Measurements from ENCODE around the gene NNMT. TPM values are rescaled to one million over a fixed set of nuclear protein-coding genes. Genes with fewer than 3 reads are reported as not detected.
A peak's percentile ranks its signal among the peaks of the same experiment; 100 is the strongest.

The NNMT gene
- total and polyA plus RNA-seq, 2 donors (not counting 3 experiments of a cell fraction or from before 2014, with no cell fraction given) = 330 to 454 TPM

DNA sequence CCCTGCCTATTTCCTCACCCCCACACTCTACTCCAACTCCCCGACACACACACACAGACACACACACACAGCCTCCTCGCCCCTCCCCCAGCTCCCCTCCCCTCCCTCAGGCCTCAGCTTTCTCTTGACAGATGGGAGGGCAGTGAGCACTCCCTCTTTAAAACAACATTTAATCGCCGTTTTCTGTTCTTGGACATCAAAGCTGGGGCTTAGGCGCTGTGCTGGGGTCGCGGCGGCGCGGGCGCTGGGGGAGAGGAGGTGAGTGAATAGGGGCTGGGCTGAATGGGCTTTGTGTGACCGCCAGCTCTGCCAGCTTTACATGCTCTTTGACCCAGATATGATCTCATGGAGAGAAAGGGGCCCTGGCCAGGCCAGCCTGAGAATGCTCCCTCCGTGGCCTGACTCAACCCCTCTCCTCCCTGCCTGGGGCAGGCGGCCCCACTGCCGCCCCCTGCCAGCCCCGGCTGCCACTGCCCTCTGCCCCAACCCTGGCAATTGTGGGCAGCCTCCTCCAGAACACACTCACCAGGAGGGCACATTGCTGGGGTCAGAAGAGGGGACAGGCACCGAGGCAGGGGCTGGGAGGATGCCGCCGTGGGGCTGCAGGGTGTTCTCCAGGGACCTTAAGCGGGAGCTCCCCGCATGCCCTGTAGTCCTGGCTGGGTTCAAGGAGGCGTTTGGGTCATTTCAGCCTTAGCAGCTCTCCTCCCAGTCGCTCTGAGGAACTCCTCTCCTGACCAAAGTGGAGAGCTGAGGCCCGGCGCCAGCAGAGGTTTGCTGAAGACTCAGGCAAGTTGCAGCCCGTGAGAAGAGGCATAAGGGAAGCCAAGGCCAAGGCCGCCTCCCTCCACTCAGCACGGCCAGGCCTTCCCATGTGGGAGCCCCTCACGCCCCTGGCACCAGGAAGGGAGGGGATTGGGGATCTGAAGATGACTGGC, 38.3 kb upstream of the NNMT start:
- H3K9me1 ChIP-seq (replicated peaks; ENCODE audit: control insufficient read depth, extremely low read depth, insufficient read depth, low read length) = no peaks in the 10 kb centered on the region
- no peak overlapping the region for H3K4me3 ChIP-seq (replicated peaks in 1 of 3; ENCODE audit: insufficient read depth in 1 of 3, low read depth in 1 of 3, low read length in 3 of 3)
- POLR2A ChIA-PET = no interaction called here
- no peak overlapping the region for H3K4me2 ChIP-seq (ENCODE audit: insufficient read depth, low read length)
- CTCF ChIA-PET = interaction anchor here (0.8 to 11.9 kb wide), 11 partner anchors 9 to 362 kb away, joined by 3 to 539 read pairs (median 51); partner anchors contain the start of gene ZBTB16
- H3K79me2 ChIP-seq (ENCODE audit: control insufficient read depth, insufficient read depth, low read length) = no peaks in the 10 kb centered on the region
- BruUV-seq (replicated peaks) = no TSS peak
- TF ChIP-seq, protein P1, sequence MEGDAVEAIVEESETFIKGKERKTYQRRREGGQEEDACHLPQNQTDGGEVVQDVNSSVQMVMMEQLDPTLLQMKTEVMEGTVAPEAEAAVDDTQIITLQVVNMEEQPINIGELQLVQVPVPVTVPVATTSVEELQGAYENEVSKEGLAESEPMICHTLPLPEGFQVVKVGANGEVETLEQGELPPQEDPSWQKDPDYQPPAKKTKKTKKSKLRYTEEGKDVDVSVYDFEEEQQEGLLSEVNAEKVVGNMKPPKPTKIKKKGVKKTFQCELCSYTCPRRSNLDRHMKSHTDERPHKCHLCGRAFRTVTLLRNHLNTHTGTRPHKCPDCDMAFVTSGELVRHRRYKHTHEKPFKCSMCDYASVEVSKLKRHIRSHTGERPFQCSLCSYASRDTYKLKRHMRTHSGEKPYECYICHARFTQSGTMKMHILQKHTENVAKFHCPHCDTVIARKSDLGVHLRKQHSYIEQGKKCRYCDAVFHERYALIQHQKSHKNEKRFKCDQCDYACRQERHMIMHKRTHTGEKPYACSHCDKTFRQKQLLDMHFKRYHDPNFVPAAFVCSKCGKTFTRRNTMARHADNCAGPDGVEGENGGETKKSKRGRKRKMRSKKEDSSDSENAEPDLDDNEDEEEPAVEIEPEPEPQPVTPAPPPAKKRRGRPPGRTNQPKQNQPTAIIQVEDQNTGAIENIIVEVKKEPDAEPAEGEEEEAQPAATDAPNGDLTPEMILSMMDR (IDR thresholded peaks at IDR 0.05; ENCODE audit: extremely low read depth in 1 of 2, insufficient read depth in 1 of 2, low read depth in 1 of 2, low read length in 2 of 2) = peak; percentile 36 to 56
- TF ChIP-seq MYC (IDR thresholded peaks at IDR 0.05; ENCODE audit: low read depth, low read length) (no peak), POLR2AphosphoS5 (IDR thresholded peaks at IDR 0.05; ENCODE audit: insufficient read depth, low read depth, low read length) (no peak)
- TF ChIP-seq, protein P2, sequence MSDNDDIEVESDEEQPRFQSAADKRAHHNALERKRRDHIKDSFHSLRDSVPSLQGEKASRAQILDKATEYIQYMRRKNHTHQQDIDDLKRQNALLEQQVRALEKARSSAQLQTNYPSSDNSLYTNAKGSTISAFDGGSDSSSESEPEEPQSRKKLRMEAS (IDR thresholded peaks at IDR 0.05; ENCODE audit: insufficient read depth, insufficient read length) = no peak
- peak; percentile 42 for DNase-seq (ENCODE audit: low read depth, low spot score)
- no peaks in the 10 kb centered on the region for H3K4me1 ChIP-seq (ENCODE audit: control insufficient read depth, extremely low read depth, insufficient read depth, low read length)
- dilution Hi-C loops (cut with MboI; ENCODE audit: extremely low pct_ligation_motif_present, low sequenced_read_pairs) (loop anchor here (25.0 kb wide), 1 partner anchor 221 kb away; no protein-coding TSS in a partner anchor), intact Hi-C loops (cut with micrococcal nuclease) (loop anchor here (1.0 kb wide), 2 partner anchors 78 to 98 kb away; no protein-coding TSS in a partner anchor)
- no peaks in the 10 kb centered on the region for H3K27me3 ChIP-seq (ENCODE audit: control insufficient read depth in 2 of 2, insufficient read depth in 2 of 2, low read length in 2 of 2)
- no peak overlapping the region for H2AFZ ChIP-seq (ENCODE audit: low read depth, low read length)
- H3K36me3 ChIP-seq (ENCODE audit: control insufficient read depth in 2 of 2, extremely low read depth in 1 of 2, insufficient read depth in 2 of 2, low read length in 2 of 2) = no peaks in the 10 kb centered on the region
- H3K9ac ChIP-seq (replicated peaks; ENCODE audit: extremely low read depth, insufficient read depth, low read length) = no peak overlapping the region
- no peaks in the 10 kb centered on the region for H3K9me3 ChIP-seq (replicated peaks; ENCODE audit: control insufficient read depth, insufficient read depth, low read length)
- no peaks in the 10 kb centered on the region for H4K20me1 ChIP-seq (replicated peaks; ENCODE audit: control insufficient read depth, extremely low read depth, insufficient read depth, low read length)
- H3K27ac ChIP-seq (ENCODE audit: insufficient read depth, low read depth, low read length) = no peak overlapping the region
- no peak for FAIRE-seq

Measured in endothelial cell of umbilical vein (primary cell).